ENCODE measurements around the gene FAM227B. TPM values are rescaled to one million over a fixed set of nuclear protein-coding genes. Genes with fewer than 3 reads are reported as not detected.

FAM227B gene
- polyA plus RNA-seq, 1 experiment: 6.1 TPM

- TF ChIP-seq, protein P1, sequence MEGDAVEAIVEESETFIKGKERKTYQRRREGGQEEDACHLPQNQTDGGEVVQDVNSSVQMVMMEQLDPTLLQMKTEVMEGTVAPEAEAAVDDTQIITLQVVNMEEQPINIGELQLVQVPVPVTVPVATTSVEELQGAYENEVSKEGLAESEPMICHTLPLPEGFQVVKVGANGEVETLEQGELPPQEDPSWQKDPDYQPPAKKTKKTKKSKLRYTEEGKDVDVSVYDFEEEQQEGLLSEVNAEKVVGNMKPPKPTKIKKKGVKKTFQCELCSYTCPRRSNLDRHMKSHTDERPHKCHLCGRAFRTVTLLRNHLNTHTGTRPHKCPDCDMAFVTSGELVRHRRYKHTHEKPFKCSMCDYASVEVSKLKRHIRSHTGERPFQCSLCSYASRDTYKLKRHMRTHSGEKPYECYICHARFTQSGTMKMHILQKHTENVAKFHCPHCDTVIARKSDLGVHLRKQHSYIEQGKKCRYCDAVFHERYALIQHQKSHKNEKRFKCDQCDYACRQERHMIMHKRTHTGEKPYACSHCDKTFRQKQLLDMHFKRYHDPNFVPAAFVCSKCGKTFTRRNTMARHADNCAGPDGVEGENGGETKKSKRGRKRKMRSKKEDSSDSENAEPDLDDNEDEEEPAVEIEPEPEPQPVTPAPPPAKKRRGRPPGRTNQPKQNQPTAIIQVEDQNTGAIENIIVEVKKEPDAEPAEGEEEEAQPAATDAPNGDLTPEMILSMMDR (IDR thresholded peaks at IDR 0.05; ENCODE audit: low read depth, low read length): no peak
- H3K27me3 ChIP-seq (ENCODE audit: control insufficient read depth, insufficient read depth, low read length): no peaks in the 10 kb centered on the region
- POLR2A ChIA-PET: interaction anchor here (0.7 kb wide), 1 partner anchor 25 kb away, joined by 3 read pairs; the partner anchor contains the start of genes DTWD1 and FAM227B
- no peak for DNase-seq (ENCODE audit: low read depth, low spot score)
- no peaks in the 10 kb centered on the region for H3K9me3 ChIP-seq (ENCODE audit: control insufficient read depth, insufficient read depth, low read length)
- no peak overlapping the region for H3K27ac ChIP-seq (ENCODE audit: low read depth, low read length)
- CTCF ChIA-PET: no interaction called here
- no peak overlapping the region for H3K4me3 ChIP-seq (ENCODE audit: low read depth, low read length)
Observed at GRCh38 chr15:49645277-49645676, 24.7 kb upstream of the FAM227B start.

GRCh38 chr15:49644364-49644794 lies 23.8 kb upstream of the FAM227B start:
- Histone ChIP-seq H3K27ac (ENCODE audit: low read depth, low read length) (no peak overlapping the region), H3K27me3 (ENCODE audit: control insufficient read depth, insufficient read depth, low read length) (no peaks in the 10 kb centered on the region), H3K4me3 (ENCODE audit: low read depth, low read length) (no peak overlapping the region), H3K9me3 (ENCODE audit: control insufficient read depth, insufficient read depth, low read length) (no peaks in the 10 kb centered on the region)
- CTCF ChIA-PET: no interaction called here
- DNase-seq (ENCODE audit: low read depth, low spot score): no peak
- POLR2A ChIA-PET: no interaction called here
- TF ChIP-seq, protein P1 (IDR thresholded peaks at IDR 0.05; ENCODE audit: low read depth, low read length): no peak

DNA sequence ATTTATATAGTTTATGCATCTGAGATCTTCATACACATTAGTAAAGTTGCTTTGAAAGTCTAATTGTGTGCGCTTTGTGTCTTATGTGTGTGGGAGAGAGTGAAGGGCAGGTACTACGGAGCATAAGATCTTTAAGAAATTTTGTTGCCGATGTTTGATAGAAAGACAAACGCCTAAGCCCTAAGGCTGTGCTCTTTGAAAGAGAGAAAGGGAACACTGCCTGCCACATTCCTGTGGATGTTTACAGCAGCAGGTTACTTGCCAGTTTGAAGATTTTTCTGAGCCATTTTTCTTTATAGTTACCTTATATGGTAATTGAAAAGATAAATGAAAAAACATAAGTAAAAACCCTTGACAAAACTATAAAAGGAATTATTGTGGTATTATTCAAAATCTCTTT lies 17.2 kb upstream of the FAM227B start:
- CTCF ChIA-PET: no interaction called here
- no peaks in the 10 kb centered on the region for H3K9me3 ChIP-seq (ENCODE audit: control insufficient read depth, insufficient read depth, low read length)
- no peak for DNase-seq (ENCODE audit: low read depth, low spot score)
- H3K4me3 ChIP-seq (ENCODE audit: low read depth, low read length): no peak overlapping the region
- no peaks in the 10 kb centered on the region for H3K27me3 ChIP-seq (ENCODE audit: control insufficient read depth, insufficient read depth, low read length)
- POLR2A ChIA-PET: no interaction called here
- TF ChIP-seq, protein P1 (IDR thresholded peaks at IDR 0.05; ENCODE audit: low read depth, low read length): no peak
- no peak overlapping the region for H3K27ac ChIP-seq (ENCODE audit: low read depth, low read length)

GRCh38 chr15:49628379-49628778 lies 7.8 kb upstream of the FAM227B start:
- peaks cover 4% of the 10 kb centered on the region; the same call in 1 of the 2 replicates for H3K9me3 ChIP-seq (ENCODE audit: control insufficient read depth, insufficient read depth, low read length)
- H3K27ac ChIP-seq (ENCODE audit: low read depth, low read length): no peak overlapping the region
- no peak for DNase-seq (ENCODE audit: low read depth, low spot score)
- ChIA-PET CTCF (interaction anchor here (0.6 to 1.4 kb wide), 3 partner anchors 206 to 276 kb away, joined by 3 to 6 read pairs (median 4); partner anchors contain the start of gene FGF7), POLR2A (no interaction called here)
- no peak overlapping the region for H3K4me3 ChIP-seq (ENCODE audit: low read depth, low read length)
- TF ChIP-seq, protein P1 (IDR thresholded peaks at IDR 0.05; ENCODE audit: low read depth, low read length): no peak
- H3K27me3 ChIP-seq (ENCODE audit: control insufficient read depth, insufficient read depth, low read length): no peaks in the 10 kb centered on the region

DNA sequence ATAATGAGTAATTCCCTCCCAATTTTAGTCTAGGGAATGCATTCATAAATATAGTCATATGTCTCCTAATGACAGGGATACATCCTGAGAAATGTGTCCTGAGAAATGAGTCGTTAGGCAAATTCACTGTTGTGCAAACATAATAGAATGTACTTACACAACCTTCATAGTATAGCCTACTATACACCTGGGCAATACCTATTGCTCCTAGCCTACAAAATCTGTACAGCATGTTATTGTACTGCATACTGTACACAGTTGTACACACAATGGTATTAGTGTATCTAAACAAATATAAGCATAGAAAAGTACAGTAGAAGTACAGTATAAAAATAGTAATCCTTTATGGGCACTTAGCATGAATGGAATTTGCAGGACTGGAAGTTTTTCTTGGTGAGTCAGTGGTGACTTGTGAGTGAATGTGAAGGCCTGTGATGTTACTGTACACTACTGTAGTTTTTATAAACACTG lies 6.8 kb upstream of the FAM227B start:
- Histone ChIP-seq H3K9me3 (ENCODE audit: control insufficient read depth, insufficient read depth, low read length) (peaks cover 4% of the 10 kb centered on the region; the same call in 1 of the 2 replicates), H3K4me3 (ENCODE audit: low read depth, low read length) (no peak overlapping the region), H3K27me3 (ENCODE audit: control insufficient read depth, insufficient read depth, low read length) (no peaks in the 10 kb centered on the region), H3K27ac (ENCODE audit: low read depth, low read length) (no peak overlapping the region)
- TF ChIP-seq, protein P1 (IDR thresholded peaks at IDR 0.05; ENCODE audit: low read depth, low read length): no peak
- DNase-seq (ENCODE audit: low read depth, low spot score): peak; percentile 72
- ChIA-PET CTCF (interaction anchor here (0.9 to 1.4 kb wide), 2 partner anchors 274 to 424 kb away, joined by 3 to 6 read pairs; no protein-coding TSS in a partner anchor), POLR2A (no interaction called here)
